ENCODE results near the gene PICALM.

The PICALM gene

GRCh38 chr11:86072211-86072610, 3.3 kb upstream of the PICALM start:
- DNase-seq = no peak

DNA sequence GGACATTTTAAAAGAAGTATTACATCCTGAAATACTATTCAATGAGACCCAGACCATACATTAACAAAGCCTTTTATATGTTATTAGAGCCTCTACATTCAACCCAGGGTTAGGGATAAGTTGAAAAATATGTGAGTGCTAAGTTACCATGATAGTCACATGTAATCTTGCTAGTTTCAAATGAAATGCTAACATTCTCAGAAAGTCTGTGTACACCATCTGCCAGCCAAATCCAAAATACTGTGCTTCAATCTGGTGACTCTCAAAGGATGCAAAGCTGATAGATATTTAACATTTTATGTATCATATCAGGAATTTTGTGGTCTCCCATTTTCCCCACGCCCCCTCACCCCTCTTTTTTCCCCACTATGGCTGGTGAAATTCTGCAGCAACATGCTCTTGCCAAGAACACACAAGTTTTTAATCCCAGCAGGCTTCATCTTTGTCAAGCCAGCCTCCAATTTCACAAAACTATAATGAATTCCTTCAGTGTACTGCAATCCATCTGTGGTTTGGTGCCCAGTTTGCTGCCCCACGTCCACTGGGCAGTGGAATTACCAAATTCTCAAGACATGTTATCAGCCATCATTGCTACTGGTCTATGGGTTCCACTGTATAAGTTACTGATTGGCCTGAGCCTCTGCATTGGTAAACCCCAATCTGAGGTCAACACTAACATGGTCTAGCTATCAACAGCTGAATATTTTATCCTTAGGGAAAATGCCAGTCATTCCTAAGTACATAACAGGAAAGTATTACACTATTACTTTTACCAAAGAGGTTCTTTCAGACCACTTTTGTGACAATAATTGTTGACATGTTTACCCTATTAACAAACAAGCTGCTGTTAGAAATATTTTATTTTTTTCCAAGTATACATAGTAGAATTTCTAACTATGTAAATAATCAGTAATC, 1.5 kb upstream of the PICALM start:
- no peak for DNase-seq

DNA sequence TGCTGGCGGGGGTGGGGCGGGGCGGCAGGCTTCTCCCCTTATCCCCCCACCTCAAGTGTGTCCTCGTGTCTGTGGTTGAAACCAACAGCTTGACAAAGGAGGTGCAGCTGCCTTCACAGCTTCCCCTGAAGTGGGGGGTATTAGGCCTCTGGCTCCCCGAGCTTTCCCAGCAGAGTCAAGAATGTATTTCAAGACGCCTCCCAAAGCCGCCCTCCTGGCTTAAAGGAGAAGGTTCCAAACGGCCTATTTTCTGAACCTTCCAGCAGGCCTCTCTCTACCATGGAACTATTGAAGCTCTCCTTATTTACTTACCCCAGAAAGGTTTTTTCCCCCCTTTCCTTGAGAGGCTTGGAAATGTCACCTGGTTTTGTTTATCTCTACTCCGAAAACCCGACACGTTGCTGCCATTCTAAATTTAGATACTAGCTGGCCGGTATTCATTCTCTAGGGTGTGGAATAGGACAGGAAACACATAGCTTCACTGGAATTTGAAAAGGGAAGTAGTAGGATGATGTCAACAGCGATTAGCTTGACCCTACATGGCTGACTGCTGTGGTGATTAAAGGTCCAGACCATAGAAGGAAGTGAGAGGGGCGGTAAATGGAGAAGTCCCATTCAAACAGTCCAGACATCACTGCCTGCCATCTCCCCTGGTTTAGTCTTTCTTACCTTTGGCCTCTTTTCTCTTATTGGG, 671 bp upstream of the PICALM start:
- peak; percentile 60 for DNase-seq

GRCh38 chr11:86068138-86068871, 579 bp downstream of the PICALM start:
- DNase-seq = peak; percentile 7

GRCh38 chr11:86067851-86068137, 1.1 kb downstream of the PICALM start:
- no peak for DNase-seq

GRCh38 chr11:86067009-86067850, 1.7 kb downstream of the PICALM start:
- no peak for DNase-seq

DNA sequence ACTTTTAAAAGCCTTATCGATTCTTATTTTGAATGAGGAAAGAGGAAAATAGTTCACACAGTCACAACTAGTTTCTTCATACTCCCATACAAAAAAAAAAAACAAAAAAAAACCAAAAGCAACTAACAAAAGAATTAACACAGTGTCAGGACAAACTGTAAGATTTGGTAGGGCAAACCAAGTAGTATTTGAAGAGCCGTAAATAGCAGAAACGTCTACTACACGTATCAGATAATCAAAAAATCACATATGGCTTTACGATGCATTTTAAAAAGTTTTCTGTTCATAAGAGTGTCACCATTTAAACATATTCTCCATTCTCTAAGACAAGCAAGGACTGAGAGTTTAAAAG, 2.3 kb downstream of the PICALM start:
- DNase-seq = no peak

GRCh38 chr11:86066033-86066432, 2.9 kb downstream of the PICALM start:
- DNase-seq = no peak

- DNase-seq = no peak
These were observed 4.6 kb downstream of the PICALM start for GRCh38 chr11:86064220-86064803.

GRCh38 chr11:86063536-86063935, 5.3 kb downstream of the PICALM start:
- DNase-seq = no peak

- no peak for DNase-seq
These were observed 6.2 kb downstream of the PICALM start for GRCh38 chr11:86062719-86063118.

DNA sequence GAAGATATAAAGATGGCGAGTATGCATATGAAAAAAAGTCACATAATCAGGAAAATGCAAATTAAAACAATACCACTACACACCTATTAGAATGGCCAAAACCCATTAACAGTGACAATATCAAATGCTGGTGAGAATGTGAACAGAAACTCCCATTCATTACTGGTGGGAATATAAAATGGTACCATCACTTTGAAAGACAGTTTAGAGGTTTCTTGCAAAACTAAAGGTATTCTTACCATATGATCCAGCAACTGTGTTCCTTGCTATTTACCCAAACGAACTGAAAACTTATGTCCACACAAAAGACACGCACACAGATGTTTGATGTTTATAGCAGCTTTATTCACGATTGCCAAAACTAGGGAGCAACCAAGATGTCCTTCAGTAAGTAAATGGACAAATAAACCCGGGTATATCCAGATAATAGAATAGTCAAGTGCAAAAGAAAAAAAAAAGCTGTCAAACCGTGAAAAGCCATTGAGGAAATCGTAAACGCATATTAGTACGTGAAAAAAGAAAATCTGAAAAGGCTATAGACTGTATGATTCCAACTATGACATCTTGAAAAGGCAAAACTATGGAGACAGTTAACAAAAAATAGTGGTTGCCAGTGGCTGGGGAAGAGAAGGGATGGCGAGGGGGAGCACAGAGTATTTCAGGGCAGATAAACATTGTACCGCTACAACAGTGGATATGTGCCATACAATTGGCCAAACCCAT, 7.2 kb downstream of the PICALM start:
- DNase-seq = no peak

DNA sequence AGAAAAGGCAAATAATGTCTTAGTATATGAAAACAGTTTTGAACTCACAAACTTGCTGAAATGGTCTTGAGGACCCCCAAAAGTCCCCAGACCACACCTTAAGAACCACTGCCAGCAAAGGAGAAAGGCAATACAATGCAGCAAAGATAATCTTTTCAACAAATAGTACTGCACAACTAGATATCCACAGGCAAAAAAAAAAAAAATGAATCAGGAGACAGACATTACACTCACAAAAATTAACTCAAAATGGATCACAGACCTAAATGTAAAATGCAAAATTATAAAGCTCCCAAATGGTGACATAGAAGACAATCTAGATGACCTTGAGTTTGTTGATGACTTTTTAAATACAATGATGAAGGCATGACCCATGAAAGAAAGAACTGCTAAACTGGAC, 8.3 kb downstream of the PICALM start:
- DNase-seq = no peak

- DNase-seq = no peak
These were observed 10.5 kb downstream of the PICALM start for GRCh38 chr11:86058360-86058759.

- DNase-seq = no peak
These were observed 12.5 kb downstream of the PICALM start for GRCh38 chr11:86056351-86056854.

DNA sequence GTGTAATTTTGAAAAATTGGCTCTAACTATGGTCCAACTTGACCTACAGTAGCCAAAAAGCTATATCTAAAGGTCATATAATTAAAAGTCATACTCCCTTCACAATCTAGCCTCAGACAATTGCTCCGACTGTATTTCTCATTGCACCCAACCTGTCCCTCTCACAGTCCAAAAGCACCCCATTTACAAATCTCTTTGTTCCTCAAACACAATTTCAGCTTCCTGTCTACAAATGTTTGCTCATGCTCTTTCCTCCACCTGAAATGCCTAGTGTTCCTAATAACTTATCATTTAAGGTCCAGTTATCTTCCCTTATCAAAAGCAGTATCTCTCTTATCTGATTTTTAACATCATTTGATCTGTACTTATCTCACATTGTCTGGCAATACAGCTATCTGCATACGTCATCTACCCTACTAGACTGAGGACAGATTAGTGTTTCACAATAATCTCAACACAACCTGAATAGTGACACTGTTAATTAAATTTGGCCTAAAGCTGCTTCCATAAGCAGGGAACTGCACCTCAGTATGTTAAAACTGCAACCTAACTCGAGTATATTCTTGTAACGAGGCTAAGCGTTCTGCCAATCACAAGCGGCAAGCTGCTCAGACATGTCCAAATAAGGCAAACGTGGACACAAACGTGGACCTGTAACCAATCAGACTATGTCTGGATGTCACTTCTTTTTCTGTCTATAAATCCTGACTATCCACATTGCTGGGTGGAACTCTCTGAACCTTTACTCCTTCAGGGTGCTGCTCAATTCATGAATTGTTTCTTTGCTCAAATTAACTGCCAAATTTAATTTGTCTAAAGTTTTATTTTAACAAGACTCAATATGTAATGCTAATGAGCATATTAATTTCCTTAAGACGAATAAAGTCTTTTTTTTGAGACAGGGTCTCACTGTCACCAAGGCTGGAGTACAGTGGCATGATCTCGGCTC, 15.9 kb downstream of the PICALM start:
- DNase-seq = no peak

GRCh38 chr11:86050196-86050709, 18.6 kb downstream of the PICALM start:
- DNase-seq = no peak

DNA sequence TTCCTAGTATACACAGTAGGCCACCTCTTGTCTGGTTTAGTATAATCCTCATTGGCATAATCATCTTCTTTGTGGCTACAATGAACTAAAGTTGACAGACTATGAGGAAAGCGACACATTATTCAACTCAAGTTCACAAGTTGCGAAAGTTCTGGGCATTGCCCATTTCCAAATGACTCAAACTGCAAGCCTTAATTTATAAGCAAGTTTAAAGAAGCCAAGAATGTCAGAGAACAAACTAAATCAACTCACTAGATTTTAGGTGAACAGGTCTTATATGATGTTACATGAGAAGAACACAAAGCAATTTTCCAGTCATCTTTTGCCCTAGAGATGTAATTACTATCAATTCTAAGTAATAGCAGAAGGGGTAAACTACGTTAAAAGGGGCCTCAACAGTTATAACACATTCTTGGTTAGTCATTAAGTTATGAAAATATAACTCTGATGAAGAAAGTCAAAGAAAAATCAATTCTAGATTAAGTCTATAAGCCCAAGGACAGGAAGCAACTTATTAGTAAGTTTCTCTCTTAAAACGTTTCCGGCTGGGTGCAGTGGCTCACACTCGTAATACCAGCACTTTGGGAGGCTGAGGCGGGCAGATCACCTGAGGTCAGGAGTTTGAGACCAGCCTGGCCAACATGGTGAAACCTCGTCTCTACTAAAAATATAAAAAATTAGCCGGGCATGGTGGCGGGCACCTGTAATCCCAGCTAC, 21.5 kb downstream of the PICALM start:
- no peak for DNase-seq

DNA sequence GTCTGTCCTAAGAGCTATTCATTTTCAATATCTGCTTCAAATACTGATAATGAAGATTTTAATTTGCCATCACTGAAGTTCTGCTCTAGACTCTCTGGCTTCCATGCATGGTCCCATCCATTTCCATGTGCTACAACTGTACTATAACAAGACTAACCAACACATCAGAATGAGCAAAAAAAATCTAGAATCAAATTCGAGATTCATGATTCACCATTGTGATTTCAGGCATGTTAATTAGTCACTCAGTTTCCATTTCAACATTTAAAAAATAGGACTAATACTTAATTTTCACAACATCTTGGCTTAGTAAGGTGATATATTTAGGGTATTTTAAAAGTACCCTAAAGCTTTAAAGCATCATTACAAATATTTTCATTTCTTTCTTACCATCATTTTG, 22.8 kb downstream of the PICALM start:
- DNase-seq = no peak

Data from GDM1 (cell line).